Lung (tissue), 12 donors: ENCODE results near the gene AGT. TPM values are rescaled to one million over a fixed set of nuclear protein-coding genes. Genes with fewer than 3 reads are reported as not detected.

ENCODE experiments used
- ATAC-seq: fragments of 200-7000 bp; cut with Tn5 transposase; one replicate; pipeline ENCODE4 v1.9.1; 2020; ENCODE audit warnings: moderate number of reproducible peaks; ENCODE audit not compliant: insufficient read depth, low FRiP score
- DNase-seq, 3 donors: peaks; one replicate each; pipeline ENCODE4 v3.0.0-alpha.2; 2013 to 2017
- H3K27ac ChIP-seq, 2 donors: one replicate each; pipeline ENCODE4 v1.5.1; 2013; ENCODE audit warnings: mild to moderate bottlenecking in 2 of 2, moderate library complexity in 2 of 2, control low read depth in 1 of 2, inconsistent platforms in 1 of 2, low read depth in 1 of 2, low read length in 1 of 2
- H3K27me3 ChIP-seq, 3 donors: one replicate each; pipeline ENCODE4 v1.5.1; 2013; ENCODE audit warnings: low read length in 2 of 3; ENCODE audit not compliant: control insufficient read depth in 3 of 3, insufficient read depth in 3 of 3
- H3K36me3 ChIP-seq, 4 donors: one replicate each; pipeline ENCODE4 v1.5.1; 2013; ENCODE audit warnings: low read length in 4 of 4, mild to moderate bottlenecking in 1 of 4, moderate library complexity in 1 of 4; ENCODE audit not compliant: control insufficient read depth in 4 of 4, insufficient read depth in 4 of 4
- H3K4me1 ChIP-seq, 5 donors: one replicate each; pipeline ENCODE4 v1.5.1; 2013; ENCODE audit warnings: low read length in 5 of 5, mild to moderate bottlenecking in 2 of 5, moderate library complexity in 1 of 5; ENCODE audit not compliant: control insufficient read depth in 5 of 5, insufficient read depth in 5 of 5
- H3K4me3 ChIP-seq: one replicate; pipeline ENCODE4 v1.5.1; 2013; ENCODE audit warnings: mild to moderate bottlenecking, control low read depth, moderate library complexity
- H3K9ac ChIP-seq, 2 donors: one replicate each; pipeline ENCODE4 v1.5.1; 2013; ENCODE audit warnings: low read length in 2 of 2, control low read depth in 1 of 2; ENCODE audit not compliant: insufficient read depth in 1 of 2
- H3K9me3 ChIP-seq, 4 donors: one replicate each; pipeline ENCODE4 v1.5.1; 2013; ENCODE audit warnings: low read length in 3 of 4, mild to moderate bottlenecking in 1 of 4, moderate library complexity in 1 of 4; ENCODE audit not compliant: control insufficient read depth in 4 of 4, insufficient read depth in 3 of 4
- WGBS, 2 donors: extraction: QIAGEN DNeasy Blood & Tissue Kit; methylation state at CpG; one replicate each; pipeline ENCODE4 v1.1.7; 2013; 5-methylcytosine and 5-hydroxymethylcytosine counted together
- polyA plus RNA-seq, 2 donors: library from polyadenylated mRNA; stranded (reverse); fragments of 200-250 nt; gene quantifications; one replicate each; pipeline ENCODE4 v1.2.1, GENCODE V29; 2013
- total RNA-seq, 2 donors: library from RNA; depleted of rRNA in 1 of 2; stranded (reverse); fragments of >200 nt in 1 of 2; gene quantifications; one replicate each; pipeline ENCODE4 v1.2.1, GENCODE V29; 2014 to 2021
- TF ChIP-seq, protein P1 (sequence below): IDR thresholded peaks from 2 replicates; pipeline ENCODE4 v1.5.1; 2012; ENCODE audit warnings: mild to moderate bottlenecking; ENCODE audit errors: control extremely low read depth, extremely low read depth
- donor health status: control.
- donor health status: control.
- donor health status: Bipolar disorder and iron deficiency.
- donor health status: healthy.
- donor health status: DM: yes; HTN: yes; CAD: no.

The AGT gene
- total and polyA plus RNA-seq, 4 donors, result 1.7 to 3.5 (median 1.9) TPM

DNA sequence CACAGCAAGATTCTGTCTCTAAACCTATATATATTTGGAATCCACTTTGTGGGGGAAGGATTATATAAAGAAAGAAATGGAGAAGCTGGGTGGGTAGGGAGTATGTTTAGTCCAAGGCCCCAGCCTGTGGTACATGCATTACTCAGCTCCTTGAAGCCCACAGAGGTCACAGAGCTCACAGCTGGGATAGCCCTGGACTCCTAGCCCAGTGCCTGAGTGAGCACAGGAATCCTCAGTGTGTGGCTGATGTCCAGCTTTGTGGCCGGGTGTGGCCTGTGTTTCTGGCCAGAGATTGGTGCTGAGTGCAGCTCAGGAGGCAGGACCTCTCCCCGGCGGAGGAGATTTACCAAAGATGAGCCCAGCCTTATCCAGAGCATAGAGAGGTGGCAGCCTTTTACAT lies 40.9 kb upstream of the AGT start:
- Histone ChIP-seq H3K9me3 (peaks cover 0 to 4% (median 0%) of the 10 kb centered on the region in 4 donors), H3K36me3 (no peaks in the 10 kb centered on the region), H3K4me1 (peaks cover 0 to 32% (median 10%) of the 10 kb centered on the region in 5 donors), H3K27me3 (no peaks in the 10 kb centered on the region), H3K4me3 (no peak overlapping the region), H3K27ac (peak overlapping the region in 1 of 2 donors; percentile 24), H3K9ac (no peak overlapping the region)
- TF ChIP-seq, protein P1, sequence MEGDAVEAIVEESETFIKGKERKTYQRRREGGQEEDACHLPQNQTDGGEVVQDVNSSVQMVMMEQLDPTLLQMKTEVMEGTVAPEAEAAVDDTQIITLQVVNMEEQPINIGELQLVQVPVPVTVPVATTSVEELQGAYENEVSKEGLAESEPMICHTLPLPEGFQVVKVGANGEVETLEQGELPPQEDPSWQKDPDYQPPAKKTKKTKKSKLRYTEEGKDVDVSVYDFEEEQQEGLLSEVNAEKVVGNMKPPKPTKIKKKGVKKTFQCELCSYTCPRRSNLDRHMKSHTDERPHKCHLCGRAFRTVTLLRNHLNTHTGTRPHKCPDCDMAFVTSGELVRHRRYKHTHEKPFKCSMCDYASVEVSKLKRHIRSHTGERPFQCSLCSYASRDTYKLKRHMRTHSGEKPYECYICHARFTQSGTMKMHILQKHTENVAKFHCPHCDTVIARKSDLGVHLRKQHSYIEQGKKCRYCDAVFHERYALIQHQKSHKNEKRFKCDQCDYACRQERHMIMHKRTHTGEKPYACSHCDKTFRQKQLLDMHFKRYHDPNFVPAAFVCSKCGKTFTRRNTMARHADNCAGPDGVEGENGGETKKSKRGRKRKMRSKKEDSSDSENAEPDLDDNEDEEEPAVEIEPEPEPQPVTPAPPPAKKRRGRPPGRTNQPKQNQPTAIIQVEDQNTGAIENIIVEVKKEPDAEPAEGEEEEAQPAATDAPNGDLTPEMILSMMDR, result no peak
- WGBS, 2 donors, result 68 to 75% methylated on average over 3 of the region's 3 CpGs
- ATAC-seq, result peak; percentile 38
- DNase-seq, result no peak

DNA sequence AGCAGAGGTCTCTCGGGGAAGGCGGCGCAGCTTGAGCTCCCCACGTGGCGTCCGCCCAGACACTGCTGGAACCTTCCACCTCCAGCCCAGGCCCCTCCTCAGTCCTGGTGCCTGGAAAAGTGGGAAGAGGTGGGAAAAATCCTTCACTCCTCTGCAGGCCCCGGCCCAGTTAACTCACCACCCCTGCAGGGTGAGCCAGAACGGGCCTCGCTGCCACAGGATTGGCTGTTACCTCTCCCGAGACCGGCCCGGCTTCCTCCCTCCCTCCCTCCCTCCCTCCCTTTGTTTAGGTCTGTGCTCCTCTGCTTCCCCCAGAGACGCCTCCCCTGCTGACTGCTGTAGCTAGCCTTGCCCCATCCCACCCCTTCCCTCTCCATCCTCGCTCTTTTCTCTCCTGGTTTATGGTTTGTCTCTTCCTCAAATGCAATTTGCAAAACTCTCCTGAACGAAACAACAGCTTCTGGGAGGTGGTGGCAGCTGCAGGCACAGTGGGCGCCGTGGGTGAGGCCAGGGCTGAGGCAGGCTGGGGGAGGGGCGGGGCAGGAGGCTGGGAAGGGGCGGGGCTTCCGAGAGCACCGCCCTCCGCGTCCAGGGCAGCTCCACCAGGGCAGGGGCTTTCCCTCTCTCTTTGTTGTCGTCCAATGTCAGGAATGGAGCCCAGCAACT lies 39.8 kb upstream of the AGT start:
- no peak overlapping the region for H3K9ac ChIP-seq
- H3K9me3 ChIP-seq, result peaks cover 0 to 4% (median 0%) of the 10 kb centered on the region in 4 donors
- H3K4me1 ChIP-seq, result peaks cover 0 to 31% (median 12%) of the 10 kb centered on the region in 5 donors
- no peak for ATAC-seq
- H3K27ac ChIP-seq, result peak overlapping the region in 1 of 2 donors; percentile 81
- 29 to 35% methylated on average over 22 to 24 of the region's 24 CpGs for WGBS, 2 donors
- H3K4me3 ChIP-seq, result no peak overlapping the region
- TF ChIP-seq, protein P1, result no peak
- H3K36me3 ChIP-seq, result no peaks in the 10 kb centered on the region
- no peaks in the 10 kb centered on the region for H3K27me3 ChIP-seq
- DNase-seq, result peak; percentile 67 to 74 (median 68)

DNA sequence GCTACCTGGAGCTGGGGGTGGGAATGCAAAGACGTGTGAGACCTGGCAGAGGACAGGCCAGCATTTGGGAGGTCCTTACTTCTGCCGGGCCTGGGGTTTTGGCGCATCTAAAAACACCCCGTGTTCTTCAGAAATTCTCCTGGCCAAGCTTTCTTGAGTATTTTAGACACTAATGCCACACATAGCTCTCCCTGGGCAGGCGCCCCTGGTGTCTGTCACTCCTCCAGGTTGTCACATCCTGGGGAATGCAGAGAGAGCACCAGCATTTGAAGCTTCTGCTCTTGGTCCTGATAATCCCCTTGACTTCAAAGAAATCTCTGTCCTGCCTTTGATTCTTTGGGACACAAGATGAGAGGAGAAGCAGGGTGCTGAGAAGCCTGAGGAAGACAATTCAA lies 39.3 kb upstream of the AGT start:
- WGBS, 2 donors, result 79 to 87% methylated on average over 5 of the region's 5 CpGs
- Histone ChIP-seq H3K9me3 (peaks cover 0 to 4% (median 0%) of the 10 kb centered on the region in 4 donors), H3K36me3 (no peaks in the 10 kb centered on the region), H3K4me1 (peaks cover 0 to 32% (median 12%) of the 10 kb centered on the region in 5 donors), H3K27me3 (no peaks in the 10 kb centered on the region), H3K9ac (no peak overlapping the region), H3K4me3 (no peak overlapping the region), H3K27ac (peak overlapping the region in 1 of 2 donors; percentile 81)
- ATAC-seq, result no peak
- TF ChIP-seq, protein P1, result no peak
- no peak for DNase-seq

DNA sequence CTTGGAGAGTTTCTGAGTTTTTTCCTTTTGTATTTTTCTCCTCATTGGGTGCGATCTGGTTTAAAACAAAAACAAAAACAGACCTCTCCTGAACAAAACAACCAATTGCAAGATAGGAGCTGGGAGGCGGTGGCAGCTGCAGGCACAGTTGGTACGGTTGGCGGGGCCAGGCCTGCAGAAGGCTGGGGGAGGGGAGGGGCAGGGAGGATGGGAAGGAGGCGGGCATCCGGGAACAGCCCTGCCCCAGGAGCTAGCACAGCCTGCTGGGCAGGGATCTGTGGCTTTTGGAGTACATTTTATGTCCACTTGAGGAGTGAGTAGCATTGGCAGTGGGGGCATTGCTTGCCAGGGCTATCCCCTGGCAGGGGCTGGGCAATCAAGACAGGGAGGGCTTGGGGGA lies 38.5 kb upstream of the AGT start:
- no peak overlapping the region for H3K9ac ChIP-seq

More for the DNA sequence above, 38.5 kb upstream of the AGT start:
- no peaks in the 10 kb centered on the region for H3K27me3 ChIP-seq
- WGBS, 2 donors, result 69 to 82% methylated on average over 6 of the region's 6 CpGs
- H3K36me3 ChIP-seq, result no peaks in the 10 kb centered on the region
- DNase-seq (peak in 1 of 3 donors; percentile 53), ATAC-seq (peak; percentile 38)
- peaks cover 0 to 33% (median 13%) of the 10 kb centered on the region in 5 donors for H3K4me1 ChIP-seq
- peak overlapping the region in 1 of 2 donors; percentile 81 for H3K27ac ChIP-seq
- H3K9me3 ChIP-seq, result peaks cover 0 to 4% (median 0%) of the 10 kb centered on the region in 4 donors
- no peak overlapping the region for H3K4me3 ChIP-seq
- TF ChIP-seq, protein P1, result no peak
